ENCODE data around the gene PSMD14.

The PSMD14 gene

DNA sequence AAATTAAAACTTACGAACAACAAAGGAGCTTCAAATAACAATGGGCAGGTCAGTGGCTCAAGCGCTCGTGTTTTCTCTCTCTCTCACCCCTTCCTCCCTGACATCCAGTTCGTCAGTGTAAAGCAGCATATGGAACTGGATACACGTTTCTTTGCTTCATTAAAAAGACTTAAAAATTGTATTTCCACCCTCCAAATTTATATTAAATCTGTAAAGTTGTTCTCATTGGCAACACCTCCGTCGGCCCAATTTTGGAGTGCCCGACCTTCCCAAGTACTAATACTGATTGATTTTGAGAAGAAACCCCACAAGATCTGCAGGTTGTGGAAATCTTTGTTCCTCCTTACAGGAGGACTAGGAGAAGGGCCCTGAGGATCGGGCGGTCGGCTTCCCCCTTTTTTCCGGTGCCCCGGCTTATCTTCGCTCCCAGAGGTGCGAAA lies 110.1 kb downstream of the PSMD14 start:
- no peak for DNase-seq (ENCODE audit: low read depth in 1 of 2, low spot score in 1 of 2)

DNA sequence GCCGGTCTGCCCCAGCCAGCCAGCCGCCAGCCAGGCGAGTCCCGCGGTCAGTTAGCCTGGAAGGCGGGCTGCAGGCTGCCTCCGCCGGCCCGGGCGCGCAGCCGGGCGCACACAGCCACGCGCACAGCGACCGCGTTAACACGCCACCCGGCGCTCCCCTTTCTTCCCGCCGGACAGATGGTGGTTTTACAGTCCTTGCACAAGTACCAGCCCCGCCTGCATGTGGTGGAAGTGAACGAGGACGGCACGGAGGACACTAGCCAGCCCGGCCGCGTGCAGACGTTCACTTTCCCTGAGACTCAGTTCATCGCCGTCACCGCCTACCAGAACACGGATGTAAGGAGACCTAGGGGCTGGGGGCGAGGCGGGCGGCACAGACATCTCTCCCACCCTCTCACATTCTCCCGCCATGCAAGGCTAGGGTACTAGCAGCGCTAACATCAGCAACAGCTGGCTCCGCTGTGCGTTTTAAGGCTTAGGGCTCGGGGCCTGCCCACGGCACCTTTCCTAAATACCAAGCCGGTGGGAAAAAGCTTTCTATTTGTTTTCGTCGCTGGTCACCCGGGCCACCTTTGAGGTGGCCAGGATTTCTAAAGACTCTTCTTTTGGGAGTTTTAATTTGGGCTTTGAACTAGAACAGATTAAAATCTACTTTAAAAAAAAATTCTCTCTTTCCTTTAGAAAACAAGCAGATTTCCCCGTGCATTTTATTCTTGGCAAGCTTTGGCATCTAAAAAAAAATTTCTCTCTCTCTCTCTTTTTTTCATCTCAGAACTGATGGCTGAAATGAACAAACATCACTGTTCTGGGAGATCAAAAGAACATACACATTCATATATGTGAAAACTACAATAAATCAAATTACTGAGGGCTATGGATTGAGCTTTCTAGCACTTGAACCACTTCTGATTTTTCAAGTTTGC lies 110.8 kb downstream of the PSMD14 start:
- DNase-seq (ENCODE audit: low read depth in 1 of 2, low spot score in 1 of 2) = no peak

DNA sequence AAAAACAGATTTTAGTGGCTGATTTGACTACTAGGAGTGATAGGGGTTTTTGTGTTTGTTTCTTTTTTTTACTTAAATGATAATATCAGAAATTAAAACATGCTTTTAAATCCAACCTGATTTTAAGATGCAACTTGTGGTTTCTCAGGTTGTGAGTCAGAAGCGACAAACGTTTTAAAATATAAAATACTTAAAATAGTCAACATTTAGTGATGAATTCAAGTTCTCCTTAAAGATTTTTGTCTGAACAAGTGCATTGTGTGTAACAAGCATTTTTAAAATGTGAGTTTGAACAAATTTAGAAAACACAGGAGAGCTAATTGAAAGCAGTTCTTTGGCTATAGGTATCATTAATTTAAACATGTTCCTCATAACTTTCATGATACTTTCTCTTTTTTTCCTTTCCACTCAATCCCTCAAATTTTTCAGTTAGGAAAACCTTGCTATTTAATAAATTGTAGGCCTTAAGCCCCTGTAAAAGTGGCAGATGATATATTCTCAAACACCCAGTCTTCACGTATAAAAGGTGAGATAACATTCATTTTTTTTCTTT lies 111.5 kb downstream of the PSMD14 start:
- no peak for DNase-seq (ENCODE audit: low read depth in 1 of 2, low spot score in 1 of 2)

DNA sequence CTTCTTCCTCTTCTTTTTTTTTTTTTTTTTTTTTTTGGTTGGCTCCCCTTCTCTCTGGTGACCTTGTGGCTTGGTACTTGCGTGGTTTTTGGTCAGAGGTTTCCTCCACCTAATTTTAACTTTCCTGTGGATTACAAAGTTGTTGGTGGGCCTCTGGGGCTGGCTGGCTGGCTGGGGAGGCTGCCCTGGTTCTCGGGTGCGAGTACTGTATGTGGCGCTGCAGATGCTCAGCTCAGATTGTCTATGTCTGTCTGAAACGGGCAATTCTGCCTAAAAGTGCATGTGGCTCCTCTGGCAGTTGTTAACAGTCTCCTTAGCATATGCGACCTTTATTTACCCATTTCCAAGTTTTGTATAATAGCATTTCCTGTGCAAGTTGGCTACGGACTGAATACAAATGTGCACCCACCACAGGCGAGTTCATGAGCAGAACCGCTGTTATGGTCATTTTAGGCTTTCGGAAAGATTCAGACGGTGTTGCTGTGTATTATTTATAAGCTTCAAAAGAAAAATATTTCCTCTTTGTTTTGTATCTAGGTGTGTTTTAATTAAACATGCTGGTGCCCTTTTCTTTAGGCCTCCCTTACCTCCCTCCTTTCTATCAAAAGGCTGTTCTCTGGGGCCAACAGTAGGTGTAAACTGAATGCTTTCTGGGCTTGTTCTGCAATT lies 112.3 kb downstream of the PSMD14 start:
- no peak for DNase-seq (ENCODE audit: low read depth in 1 of 2, low spot score in 1 of 2)

DNA sequence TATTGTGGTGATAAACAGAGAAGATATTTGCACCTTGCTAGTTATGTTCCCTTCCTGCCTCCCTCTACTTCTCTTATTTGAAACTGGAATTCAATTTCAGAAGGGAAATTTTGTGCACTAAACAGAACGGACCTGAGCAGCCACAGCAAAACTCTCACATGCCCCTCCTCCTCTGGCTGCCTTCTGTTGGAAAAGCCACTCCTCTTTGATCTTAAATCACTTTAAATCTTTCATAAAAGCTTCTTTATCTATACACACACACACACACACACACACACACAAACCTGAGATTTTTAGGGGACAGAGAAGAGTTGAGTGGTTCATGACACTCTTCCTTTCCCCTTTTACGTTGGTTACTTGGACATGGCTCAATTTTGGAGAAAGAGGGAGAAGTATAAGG lies 113.5 kb downstream of the PSMD14 start:
- DNase-seq (ENCODE audit: low read depth in 1 of 2, low spot score in 1 of 2) = no peak

DNA sequence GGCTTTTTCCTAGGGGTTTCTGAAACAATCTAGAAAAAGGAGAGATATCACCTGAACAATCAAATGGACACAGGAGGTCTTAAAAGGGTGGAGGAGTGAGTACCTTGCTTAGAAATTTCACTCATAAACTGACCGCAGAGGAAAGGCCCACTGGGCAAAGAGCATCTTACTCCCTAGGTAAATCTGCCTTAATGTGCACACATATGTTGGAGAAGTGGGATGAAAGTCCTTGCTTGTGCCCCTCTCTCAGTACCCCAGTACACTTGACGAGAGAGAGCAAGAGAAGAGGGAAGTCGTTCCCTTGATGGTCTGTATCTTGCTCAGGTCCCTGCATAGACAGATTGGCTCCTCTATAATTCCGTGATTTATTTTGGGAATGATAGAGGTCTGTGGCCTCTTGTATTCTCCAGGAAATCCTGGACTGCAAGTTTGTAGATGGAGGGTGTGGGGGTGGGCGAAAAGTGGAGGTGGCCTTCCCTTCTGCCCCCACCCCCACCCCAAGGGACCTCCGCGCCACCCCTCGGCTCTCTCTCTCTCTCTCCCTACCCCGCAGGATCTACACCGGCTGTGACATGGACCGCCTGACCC lies 114.7 kb downstream of the PSMD14 start:
- no peak for DNase-seq (ENCODE audit: low read depth in 1 of 2, low spot score in 1 of 2)

DNA sequence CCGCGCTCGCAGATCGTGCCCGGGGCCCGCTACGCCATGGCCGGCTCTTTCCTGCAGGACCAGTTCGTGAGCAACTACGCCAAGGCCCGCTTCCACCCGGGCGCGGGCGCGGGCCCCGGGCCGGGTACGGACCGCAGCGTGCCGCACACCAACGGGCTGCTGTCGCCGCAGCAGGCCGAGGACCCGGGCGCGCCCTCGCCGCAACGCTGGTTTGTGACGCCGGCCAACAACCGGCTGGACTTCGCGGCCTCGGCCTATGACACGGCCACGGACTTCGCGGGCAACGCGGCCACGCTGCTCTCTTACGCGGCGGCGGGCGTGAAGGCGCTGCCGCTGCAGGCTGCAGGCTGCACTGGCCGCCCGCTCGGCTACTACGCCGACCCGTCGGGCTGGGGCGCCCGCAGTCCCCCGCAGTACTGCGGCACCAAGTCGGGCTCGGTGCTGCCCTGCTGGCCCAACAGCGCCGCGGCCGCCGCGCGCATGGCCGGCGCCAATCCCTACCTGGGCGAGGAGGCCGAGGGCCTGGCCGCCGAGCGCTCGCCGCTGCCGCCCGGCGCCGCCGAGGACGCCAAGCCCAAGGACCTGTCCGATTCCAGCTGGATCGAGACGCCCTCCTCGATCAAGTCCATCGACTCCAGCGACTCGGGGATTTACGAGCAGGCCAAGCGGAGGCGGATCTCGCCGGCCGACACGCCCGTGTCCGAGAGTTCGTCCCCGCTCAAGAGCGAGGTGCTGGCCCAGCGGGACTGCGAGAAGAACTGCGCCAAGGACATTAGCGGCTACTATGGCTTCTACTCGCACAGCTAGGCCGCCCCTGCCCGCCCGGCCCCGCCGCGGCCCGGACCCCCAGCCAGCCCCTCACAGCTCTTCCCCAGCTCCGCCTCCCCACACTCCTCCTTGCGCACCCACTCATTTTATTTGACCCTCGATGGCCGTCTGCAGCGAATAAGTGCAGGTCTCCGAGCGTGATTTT lies 115.5 kb downstream of the PSMD14 start:
- no peak for DNase-seq (ENCODE audit: low read depth in 1 of 2, low spot score in 1 of 2)

DNA sequence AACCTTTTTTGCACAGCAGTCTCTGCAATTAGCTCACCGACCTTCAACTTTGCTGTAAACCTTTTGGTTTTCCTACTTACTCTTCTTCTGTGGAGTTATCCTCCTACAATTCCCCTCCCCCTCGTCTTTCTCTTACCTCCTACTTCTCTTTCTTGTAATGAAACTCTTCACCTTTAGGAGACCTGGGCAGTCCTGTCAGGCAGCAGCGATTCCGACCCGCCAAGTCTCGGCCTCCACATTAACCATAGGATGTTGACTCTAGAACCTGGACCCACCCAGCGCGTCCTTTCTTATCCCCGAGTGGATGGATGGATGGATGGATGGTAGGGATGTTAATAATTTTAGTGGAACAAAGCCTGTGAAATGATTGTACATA lies 116.2 kb downstream of the PSMD14 start:
- DNase-seq (ENCODE audit: low read depth in 1 of 2, low spot score in 1 of 2) = no peak

DNA sequence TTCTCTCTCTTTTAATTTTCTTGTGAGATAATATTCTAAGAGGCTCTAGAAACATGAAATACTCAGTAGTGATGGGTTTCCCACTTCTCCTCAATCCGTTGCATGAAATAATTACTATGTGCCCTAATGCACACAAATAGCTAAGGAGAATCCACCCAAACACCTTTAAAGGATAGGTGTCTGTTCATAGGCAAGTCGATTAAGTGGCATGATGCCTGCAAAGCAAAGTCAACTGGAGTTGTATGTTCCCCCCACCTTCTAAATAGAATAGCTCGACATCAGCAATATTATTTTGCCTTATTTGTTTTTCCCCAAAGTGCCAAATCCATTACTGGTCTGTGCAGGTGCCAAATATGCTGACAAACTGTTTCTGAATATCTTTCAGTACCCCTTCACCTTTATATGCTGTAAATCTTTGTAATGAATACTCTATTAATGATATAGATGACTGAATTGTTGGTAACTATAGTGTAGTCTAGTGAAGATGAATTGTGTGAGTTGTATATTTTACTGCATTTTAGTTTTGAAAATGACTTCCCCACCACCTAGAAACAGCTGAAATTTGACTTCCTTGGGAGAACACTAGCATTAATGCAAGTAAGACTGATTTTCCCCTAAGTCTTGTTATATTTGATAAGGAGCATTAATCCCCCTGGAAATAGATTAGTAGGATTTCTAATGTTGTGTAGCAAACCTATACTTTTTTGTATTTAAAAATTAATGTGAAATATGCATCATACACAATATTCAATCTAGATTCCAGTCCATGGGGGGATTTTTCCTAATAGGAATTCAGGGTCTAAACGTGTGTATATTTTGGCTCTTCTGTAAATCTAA lies 116.9 kb downstream of the PSMD14 start:
- DNase-seq (ENCODE audit: low read depth in 1 of 2, low spot score in 1 of 2) = no peak

DNA sequence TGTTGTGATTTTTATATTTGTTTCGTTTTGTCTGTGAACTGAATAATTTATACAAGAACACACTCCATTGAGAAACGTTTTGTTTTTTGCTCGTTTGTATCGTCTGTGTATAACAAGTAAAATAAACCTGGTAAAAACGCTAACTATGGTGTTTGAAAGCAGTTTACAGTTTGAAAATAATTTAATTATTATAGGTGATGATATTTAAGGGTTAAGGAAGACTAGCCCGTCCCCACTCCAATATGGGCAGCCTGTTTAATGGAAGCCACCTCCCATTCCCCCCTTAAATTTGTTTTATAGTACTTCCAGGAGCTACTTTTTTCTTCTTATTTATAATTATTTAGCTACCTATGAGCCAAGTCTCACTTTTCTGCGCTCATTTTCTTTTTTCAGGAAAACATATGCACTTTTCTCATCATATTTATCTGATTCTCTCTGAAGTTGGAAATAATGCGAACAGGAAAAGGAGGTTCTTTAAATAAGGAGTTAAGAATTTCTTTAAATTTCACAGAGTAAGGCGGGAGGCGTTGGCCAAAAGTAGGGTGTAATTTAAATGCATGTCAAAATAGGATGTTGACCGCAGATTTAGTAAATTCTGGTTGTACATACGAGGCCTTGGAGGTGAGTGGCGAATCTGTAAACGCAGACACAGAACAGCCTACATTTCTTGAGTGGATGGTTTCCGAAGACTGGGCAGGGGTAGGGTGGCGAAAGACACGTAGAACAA lies 117.7 kb downstream of the PSMD14 start:
- DNase-seq (ENCODE audit: low read depth in 1 of 2, low spot score in 1 of 2) = no peak

DNA sequence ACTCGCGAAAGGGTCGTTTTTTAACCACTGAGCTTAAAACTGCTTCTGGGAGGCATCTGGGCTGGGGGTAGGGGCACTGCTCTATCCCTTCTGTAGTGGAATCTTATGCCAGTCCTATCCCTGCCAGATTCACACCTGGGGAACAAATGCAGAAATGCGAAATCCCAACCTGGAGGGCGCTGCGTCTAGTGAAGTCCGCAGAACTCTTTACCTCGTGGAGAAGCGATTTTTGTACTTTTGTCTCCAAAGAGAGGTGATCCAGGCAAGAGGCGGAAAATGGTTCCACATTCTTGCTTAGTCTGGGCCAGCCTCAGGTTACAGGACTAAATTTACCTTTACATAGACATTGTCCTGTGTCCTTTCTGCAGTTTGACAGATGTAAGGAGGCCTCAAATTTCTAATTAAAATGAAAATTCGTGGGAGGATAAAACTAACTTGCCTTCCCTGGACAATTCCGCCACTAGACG lies 118.3 kb downstream of the PSMD14 start:
- no peak for DNase-seq (ENCODE audit: low read depth in 1 of 2, low spot score in 1 of 2)

DNA sequence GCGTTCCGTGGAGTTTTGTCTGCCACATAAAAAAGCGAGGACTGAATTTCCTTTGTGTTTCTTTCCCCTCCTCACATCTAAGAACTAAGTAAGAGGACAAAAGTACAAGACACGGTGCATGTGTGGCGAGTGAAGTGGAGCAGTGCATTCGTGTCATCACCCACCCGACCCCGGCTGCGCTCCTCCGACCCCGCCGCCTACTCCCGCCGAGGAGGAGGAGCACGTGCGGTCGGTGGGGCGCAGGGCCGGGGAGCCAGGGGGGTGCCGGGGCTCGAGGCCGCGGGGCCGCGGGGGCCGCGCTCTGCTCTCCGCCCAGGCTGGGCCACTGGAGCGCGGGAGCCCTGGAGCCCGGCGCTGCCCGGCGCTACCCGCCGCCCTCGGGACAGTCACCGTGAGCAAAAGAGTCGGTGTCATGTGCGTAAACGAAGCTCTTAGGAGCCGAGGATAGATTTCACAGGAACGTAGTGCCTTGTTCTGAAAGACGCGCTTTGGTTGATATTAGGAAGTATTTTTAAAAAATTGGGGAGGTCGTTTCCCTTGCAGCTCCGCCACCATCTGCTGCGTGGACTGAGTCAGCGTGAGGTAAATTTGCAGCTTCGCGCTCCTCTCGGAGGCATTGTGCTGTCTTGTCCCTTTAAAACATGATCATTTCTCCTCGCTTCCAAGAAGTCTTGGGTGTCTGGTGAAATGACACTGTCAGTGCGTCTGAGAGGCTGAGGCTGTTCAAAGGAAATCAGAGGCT lies 118.9 kb downstream of the PSMD14 start:
- DNase-seq (ENCODE audit: low read depth in 1 of 2, low spot score in 1 of 2) = no peak

DNA sequence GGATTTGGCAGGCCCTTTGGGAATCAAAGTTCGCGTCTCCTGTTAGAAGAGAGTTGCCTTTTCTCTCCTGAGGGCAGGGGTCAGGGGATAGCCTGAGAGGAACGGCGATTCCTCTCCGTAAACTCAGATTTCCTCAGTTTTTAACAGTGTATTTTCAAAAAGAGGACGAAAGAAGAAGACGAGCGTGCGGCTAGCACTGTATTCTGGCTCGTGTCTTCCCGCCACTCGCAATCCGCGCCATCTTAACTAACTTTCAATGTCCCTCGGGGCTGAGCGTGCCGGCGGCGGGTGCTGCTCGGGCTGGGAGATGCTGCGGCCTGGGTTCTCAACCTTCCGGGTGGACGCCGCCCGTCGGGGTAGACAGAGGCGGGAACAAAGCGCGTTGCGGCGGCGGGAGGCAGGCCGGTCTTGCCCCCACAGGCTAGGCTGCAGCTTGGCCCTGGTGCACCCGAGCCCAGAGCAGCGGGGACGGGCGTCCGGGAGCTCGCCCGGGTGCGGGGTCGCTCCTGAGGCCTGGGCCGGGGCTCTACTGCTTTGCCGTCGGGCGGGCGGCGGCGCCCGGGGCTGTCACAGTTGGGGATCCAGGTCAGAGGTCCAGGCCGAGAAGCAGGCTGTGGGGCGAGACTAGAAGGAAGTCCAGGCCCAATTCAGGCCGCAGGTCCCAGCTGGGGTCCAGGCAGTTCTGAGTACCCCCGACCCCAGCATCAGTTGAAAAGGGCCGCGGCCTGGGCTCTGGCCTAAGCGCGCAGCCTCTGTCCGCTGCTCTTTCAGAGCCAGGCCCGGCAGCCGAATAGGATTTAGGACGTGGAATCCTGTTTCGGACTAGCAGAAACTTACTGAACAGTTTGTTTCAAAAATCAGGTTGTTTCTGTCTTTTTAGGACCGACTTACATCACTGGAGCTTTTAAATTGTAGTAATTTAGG lies 119.7 kb downstream of the PSMD14 start:
- DNase-seq (ENCODE audit: low read depth in 1 of 2, low spot score in 1 of 2) = no peak

DNA sequence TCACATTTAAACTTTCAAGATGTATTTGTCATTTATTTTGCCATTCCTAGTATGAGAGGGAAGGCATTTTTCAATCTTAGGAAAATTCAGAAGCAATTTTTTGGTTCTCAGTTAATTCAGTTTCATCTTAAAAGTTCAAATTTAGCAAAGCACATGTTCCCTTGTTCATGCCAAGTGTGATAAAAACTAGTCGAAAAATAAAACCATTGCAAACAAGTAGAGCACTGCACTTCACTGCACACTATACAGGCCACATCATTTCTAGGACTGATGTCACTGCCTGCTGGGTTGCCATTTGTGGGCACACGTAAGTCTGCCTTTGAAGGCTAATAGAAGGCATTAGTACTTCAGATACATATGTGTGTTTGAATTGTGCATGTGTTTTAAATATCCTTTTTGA lies 122.2 kb downstream of the PSMD14 start:
- DNase-seq (ENCODE audit: low read depth in 1 of 2, low spot score in 1 of 2) = no peak

DNA sequence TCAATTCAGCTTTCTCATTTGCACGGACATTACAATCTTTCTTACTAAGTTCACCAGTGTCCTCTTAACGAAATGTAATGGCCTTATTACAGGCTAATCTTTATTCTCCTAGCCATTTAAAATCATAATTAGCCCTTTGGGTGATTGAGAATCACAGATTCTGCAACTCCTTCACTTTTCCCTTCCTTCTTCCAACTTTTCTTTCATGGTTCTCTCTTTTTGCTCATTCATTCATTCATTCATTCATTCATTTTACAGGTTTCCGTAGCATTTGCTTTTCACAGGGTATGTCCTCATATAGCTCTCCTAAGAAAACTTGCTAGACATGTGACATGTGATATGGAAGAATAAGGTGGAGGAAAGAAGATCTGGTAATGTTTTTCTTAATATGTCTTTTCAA lies 123.9 kb downstream of the PSMD14 start:
- no peak for DNase-seq (ENCODE audit: low read depth in 1 of 2, low spot score in 1 of 2)

DNA sequence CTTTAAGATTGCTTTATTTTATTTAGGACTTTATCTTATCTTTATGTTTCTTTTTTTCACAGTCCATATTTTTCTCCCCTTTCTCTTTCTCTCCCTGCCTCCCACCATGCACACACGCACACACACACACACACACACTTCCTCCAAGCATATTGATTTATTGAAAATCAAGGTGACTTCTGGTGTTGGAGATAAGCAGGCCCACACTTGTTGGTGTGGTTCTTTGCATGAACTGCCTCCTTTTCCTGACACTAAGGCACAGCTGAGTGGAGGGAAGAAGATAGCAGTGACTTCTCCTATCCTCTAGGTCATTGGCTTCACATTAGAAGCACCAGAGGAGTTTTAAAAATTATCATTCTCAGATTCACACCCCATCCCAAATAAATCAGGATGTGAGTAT lies 125.9 kb downstream of the PSMD14 start:
- no peak for DNase-seq (ENCODE audit: low read depth in 1 of 2, low spot score in 1 of 2)

DNA sequence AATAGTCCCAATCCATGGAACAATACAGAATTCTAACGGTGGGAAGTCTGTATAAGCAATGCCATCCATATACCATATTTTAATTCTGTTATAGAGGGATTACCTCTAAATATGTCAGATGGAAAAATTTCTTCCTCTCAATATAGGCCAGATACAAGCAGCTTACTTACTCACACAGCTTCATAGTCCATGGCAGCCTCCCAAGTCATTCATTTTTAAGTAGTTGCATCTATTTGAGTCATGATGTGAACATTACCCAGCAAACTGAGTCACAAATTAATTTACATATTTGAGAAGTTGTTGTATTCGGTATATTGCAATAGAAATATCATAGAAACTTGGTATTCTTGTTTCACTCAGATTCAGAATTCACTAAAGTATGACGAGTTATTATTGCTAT lies 128.2 kb downstream of the PSMD14 start:
- no peak for DNase-seq (ENCODE audit: low read depth in 1 of 2, low spot score in 1 of 2)
